OCI-LY3 (cell line): ENCODE data around the gene B3GALT6.
A peak's percentile ranks its signal among the peaks of the same experiment; 100 is the strongest.

Source experiments
- H2AFZ ChIP-seq: fragments of 200-600, 300-600 bp; shearing (Covaris generic); 2 replicates; pipeline ENCODE4 v1.6.0; 2014; ENCODE audit warnings: antibody characterized with exemption, low read depth, low read length
- H3K27ac ChIP-seq: fragments of 200-600, 300-600 bp; sonication (generic); 2 replicates; pipeline ENCODE4 v1.5.1; 2014; ENCODE audit warnings: mild to moderate bottlenecking, low read length, moderate library complexity, mixed read lengths
- H3K27me3 ChIP-seq: fragments of 200-600, 300-600 bp; sonication (generic); 2 replicates; pipeline ENCODE4 v1.6.1; 2014; ENCODE audit warnings: low read depth, low read length, mixed read lengths
- H3K36me3 ChIP-seq: fragments of 200-600, 300-600 bp; sonication (generic); replicated peaks from 2 replicates; pipeline ENCODE3; 2014; ENCODE audit warnings: low read depth, low read length, mixed read lengths
- H3K4me1 ChIP-seq: fragments of 300-600, 200-600 bp; sonication (generic); 2 replicates; pipeline ENCODE4 v1.6.1; 2014; ENCODE audit warnings: low read length, mixed read lengths
- H3K4me2 ChIP-seq: fragments of 200-600, 300-600 bp; sonication (generic); 2 replicates; pipeline ENCODE4 v1.6.1; 2014; ENCODE audit warnings: low read length, mixed read lengths
- H3K4me3 ChIP-seq: fragments of 300-600, 200-600 bp; sonication (generic); 2 replicates; pipeline ENCODE4 v1.5.1; 2014; ENCODE audit warnings: antibody characterized with exemption, mild to moderate bottlenecking, low read length, moderate library complexity
- H3K79me2 ChIP-seq: fragments of 300-600, 200-600 bp; shearing (Covaris generic); 2 replicates; pipeline ENCODE4 v1.6.1; 2014; ENCODE audit warnings: mild to moderate bottlenecking, low read length, mixed read lengths
- H3K9ac ChIP-seq: fragments of 300-600, 200-600 bp; shearing (Covaris generic); 2 replicates; pipeline ENCODE4 v1.6.0; 2014; ENCODE audit warnings: mild to moderate bottlenecking, low read length, moderate library complexity
- H3K9me3 ChIP-seq: fragments of 200-600, 300-600 bp; shearing (Covaris generic); 2 replicates; pipeline ENCODE4 v1.6.1; 2014; ENCODE audit warnings: low read length, mixed read lengths; ENCODE audit not compliant: insufficient read depth
- H4K20me1 ChIP-seq: fragments of 200-600, 300-600 bp; sonication (generic); 2 replicates; pipeline ENCODE4 v1.6.1; 2016; ENCODE audit warnings: low read length, mixed read lengths; ENCODE audit not compliant: insufficient read depth
- EZH2phosphoT487 ChIP-seq: fragments of 200-600 bp; shearing (Covaris generic); IDR thresholded peaks from 2 replicates; pipeline ENCODE4 v1.6.1; 2018; ENCODE audit warnings: antibody characterized with exemption, mixed run types, low read depth
- TF ChIP-seq, protein P1 (sequence below): fragments of 200-600, 300-600 bp; sonication (generic); IDR thresholded peaks from 2 replicates; pipeline ENCODE4 v1.5.1; 2014; ENCODE audit warnings: antibody characterized with exemption, low read length, low read depth

Gene B3GALT6

DNA sequence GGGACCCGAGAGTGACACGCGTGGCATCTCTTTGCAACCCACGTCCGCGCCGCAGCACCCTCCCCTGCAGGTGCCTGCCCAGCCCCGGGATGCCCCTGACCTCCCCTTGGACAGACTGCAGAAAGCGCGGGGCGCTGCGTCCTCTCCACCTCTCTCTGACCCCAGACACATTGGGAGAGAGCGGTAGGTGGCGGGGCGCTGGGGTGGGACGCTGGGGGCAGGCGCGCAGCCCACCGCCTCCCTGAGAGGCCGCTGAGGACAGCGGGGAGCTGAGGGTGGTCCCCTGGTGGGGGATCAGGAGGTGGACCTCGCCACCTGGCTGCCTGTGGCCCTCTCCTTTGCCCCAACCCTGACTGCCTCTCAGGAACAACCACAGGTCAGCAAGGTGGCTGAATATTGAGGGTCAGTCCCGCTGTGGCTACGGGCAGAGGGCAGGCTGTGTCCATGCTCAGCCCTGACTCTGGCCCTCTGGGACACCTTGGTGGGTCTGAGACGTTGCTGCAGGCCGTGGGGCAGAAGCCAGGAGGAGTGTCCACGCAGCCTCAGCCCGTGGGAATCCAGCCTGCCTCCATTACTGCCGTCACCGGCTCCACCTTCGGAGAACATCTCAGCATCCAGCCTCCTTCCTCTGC lies 42.4 kb downstream of the B3GALT6 start:
- H4K20me1 ChIP-seq = peaks cover 30% of the 10 kb centered on the region
- H3K4me1 ChIP-seq = peaks cover 19% of the 10 kb centered on the region
- H2AFZ ChIP-seq = peak overlapping the region; percentile 62; the same call in 1 of the 2 replicates
- peaks cover 42% of the 10 kb centered on the region for H3K79me2 ChIP-seq
- peak overlapping the region; percentile 25; the same call in 1 of the 2 replicates for H3K27ac ChIP-seq
- peak overlapping the region; percentile 83 for H3K9ac ChIP-seq
- H3K36me3 ChIP-seq = peaks cover 10% of the 10 kb centered on the region
- H3K9me3 ChIP-seq = no peaks in the 10 kb centered on the region
- H3K27me3 ChIP-seq = no peaks in the 10 kb centered on the region
- peak overlapping the region; percentile 86 for H3K4me3 ChIP-seq
- peak overlapping the region; percentile 92 for H3K4me2 ChIP-seq
- no peak for TF ChIP-seq EZH2phosphoT487
- TF ChIP-seq, protein P1, sequence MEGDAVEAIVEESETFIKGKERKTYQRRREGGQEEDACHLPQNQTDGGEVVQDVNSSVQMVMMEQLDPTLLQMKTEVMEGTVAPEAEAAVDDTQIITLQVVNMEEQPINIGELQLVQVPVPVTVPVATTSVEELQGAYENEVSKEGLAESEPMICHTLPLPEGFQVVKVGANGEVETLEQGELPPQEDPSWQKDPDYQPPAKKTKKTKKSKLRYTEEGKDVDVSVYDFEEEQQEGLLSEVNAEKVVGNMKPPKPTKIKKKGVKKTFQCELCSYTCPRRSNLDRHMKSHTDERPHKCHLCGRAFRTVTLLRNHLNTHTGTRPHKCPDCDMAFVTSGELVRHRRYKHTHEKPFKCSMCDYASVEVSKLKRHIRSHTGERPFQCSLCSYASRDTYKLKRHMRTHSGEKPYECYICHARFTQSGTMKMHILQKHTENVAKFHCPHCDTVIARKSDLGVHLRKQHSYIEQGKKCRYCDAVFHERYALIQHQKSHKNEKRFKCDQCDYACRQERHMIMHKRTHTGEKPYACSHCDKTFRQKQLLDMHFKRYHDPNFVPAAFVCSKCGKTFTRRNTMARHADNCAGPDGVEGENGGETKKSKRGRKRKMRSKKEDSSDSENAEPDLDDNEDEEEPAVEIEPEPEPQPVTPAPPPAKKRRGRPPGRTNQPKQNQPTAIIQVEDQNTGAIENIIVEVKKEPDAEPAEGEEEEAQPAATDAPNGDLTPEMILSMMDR = no peak

DNA sequence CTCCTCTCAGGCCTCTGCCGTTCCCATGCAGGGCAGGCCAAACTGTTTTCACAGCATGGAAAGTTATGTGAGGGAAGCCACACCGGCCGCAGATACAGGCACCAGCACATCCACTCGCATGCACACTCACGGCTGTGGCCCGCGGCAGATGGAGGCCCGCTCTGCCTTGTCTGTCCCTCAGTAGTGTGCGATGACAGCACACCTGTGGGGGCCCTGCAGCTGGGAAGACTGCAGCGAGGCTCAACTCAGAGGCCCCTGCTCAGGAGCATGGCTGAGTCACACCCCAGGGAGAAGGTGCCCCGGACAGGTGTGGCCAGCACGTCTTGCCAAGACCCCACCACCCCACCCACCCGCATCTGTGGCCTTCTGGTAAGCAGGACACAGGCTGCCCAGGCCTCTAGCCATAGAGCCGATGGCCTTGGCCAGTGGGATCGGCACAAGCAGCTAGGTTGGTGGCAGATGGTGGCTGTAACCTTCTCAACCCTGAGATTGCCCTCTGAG lies 42.9 kb downstream of the B3GALT6 start:
- H3K27ac ChIP-seq = no peak overlapping the region
- no peaks in the 10 kb centered on the region for H3K9me3 ChIP-seq
- peak overlapping the region; percentile 86; the same call in 1 of the 2 replicates for H3K4me3 ChIP-seq
- peak overlapping the region; percentile 92 for H3K4me2 ChIP-seq
- no peak for TF ChIP-seq EZH2phosphoT487
- TF ChIP-seq, protein P1 = no peak
- H4K20me1 ChIP-seq = peaks cover 27% of the 10 kb centered on the region
- no peaks in the 10 kb centered on the region for H3K27me3 ChIP-seq
- H3K9ac ChIP-seq = no peak overlapping the region
- peaks cover 10% of the 10 kb centered on the region for H3K36me3 ChIP-seq
- H2AFZ ChIP-seq = no peak overlapping the region
- peaks cover 19% of the 10 kb centered on the region for H3K4me1 ChIP-seq
- H3K79me2 ChIP-seq = peaks cover 37% of the 10 kb centered on the region

DNA sequence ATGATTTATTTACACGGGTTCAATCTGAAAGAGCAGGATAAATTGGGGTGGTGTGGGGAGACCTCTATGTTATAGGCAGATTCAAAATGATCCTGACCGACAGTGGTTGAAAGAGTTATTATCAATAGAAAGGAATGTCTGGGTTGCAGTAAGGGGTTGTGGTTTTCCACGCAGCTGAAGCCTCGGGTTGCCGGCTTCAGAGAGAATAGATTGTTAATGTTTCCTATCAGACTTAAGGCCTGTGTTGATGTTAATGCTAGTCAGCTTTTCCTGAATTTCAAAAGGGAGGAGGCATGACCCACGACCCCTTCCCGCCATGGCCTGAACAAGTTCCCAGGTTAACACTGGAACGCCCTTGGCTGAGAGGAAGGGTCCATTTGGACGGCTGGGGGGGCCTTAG lies 43.8 kb downstream of the B3GALT6 start:
- Histone ChIP-seq H3K4me1 (peaks cover 19% of the 10 kb centered on the region), H3K4me3 (no peak overlapping the region), H3K36me3 (peaks cover 10% of the 10 kb centered on the region), H3K79me2 (peaks cover 28% of the 10 kb centered on the region), H2AFZ (no peak overlapping the region), H4K20me1 (peaks cover 20% of the 10 kb centered on the region), H3K27me3 (no peaks in the 10 kb centered on the region), H3K9me3 (no peaks in the 10 kb centered on the region), H3K9ac (no peak overlapping the region), H3K4me2 (no peak overlapping the region), H3K27ac (no peak overlapping the region)
- TF ChIP-seq, protein P1 = no peak
- TF ChIP-seq EZH2phosphoT487 = no peak

DNA sequence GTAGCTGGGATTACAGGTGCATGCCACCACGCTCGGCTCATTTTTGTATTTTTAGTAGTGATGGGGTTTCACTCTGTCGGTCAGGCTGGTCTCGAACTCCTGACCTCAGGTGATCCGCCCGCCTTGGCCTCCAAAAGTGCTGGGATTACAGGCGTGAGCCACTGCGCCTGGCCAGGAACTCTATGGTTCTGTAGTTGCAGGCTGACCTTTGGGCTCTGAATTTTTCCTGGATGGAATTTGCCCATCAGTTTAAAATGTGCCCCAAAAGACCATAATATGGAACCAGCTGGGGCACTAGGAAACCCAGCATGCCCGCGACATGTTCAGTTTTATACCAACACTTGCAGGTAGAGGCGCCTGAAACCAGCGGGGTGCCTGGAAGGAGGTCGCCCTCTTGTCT lies 46.6 kb downstream of the B3GALT6 start:
- H3K9ac ChIP-seq = no peak overlapping the region
- peaks cover under 1% of the 10 kb centered on the region; the same call in 1 of the 2 replicates for H3K79me2 ChIP-seq
- H3K27ac ChIP-seq = no peak overlapping the region
- H3K9me3 ChIP-seq = no peaks in the 10 kb centered on the region
- no peaks in the 10 kb centered on the region for H3K36me3 ChIP-seq
- no peak overlapping the region for H3K4me3 ChIP-seq
- H3K27me3 ChIP-seq = no peaks in the 10 kb centered on the region
- H4K20me1 ChIP-seq = no peaks in the 10 kb centered on the region
- H3K4me2 ChIP-seq = no peak overlapping the region
- no peak for TF ChIP-seq EZH2phosphoT487
- TF ChIP-seq, protein P1 = no peak
- H2AFZ ChIP-seq = no peak overlapping the region
- peaks cover 5% of the 10 kb centered on the region; the same call in 1 of the 2 replicates for H3K4me1 ChIP-seq
